Measurements from ENCODE around the gene KCNQ1.

Gene KCNQ1

GRCh38 chr11:2517386-2518064 lies 72.7 kb downstream of the KCNQ1 start:
- no peak overlapping the region for H3K4me3 ChIP-seq (ENCODE audit: low read depth, low read length)
- TF ChIP-seq CTCF (IDR thresholded peaks at IDR 0.05; ENCODE audit: low read depth, low read length) = no peak

GRCh38 chr11:2518111-2518982 lies 73.5 kb downstream of the KCNQ1 start:
- H3K4me3 ChIP-seq (ENCODE audit: low read depth, low read length) = no peak overlapping the region
- no peak for TF ChIP-seq CTCF (IDR thresholded peaks at IDR 0.05; ENCODE audit: low read depth, low read length)

- TF ChIP-seq CTCF (IDR thresholded peaks at IDR 0.05; ENCODE audit: low read depth, low read length) = no peak
- H3K4me3 ChIP-seq (ENCODE audit: low read depth, low read length) = no peak overlapping the region
These were observed 74.2 kb downstream of the KCNQ1 start for GRCh38 chr11:2518983-2519340.

- no peak overlapping the region for H3K4me3 ChIP-seq (ENCODE audit: low read depth, low read length)
- TF ChIP-seq CTCF (IDR thresholded peaks at IDR 0.05; ENCODE audit: low read depth, low read length) = no peak
These were observed 74.7 kb downstream of the KCNQ1 start for GRCh38 chr11:2519517-2519861.

- H3K4me3 ChIP-seq (ENCODE audit: low read depth, low read length) = no peak overlapping the region
- TF ChIP-seq CTCF (IDR thresholded peaks at IDR 0.05; ENCODE audit: low read depth, low read length) = no peak
These were observed 75.3 kb downstream of the KCNQ1 start for GRCh38 chr11:2519862-2520735.

- TF ChIP-seq CTCF (IDR thresholded peaks at IDR 0.05; ENCODE audit: low read depth, low read length) = no peak
- no peak overlapping the region for H3K4me3 ChIP-seq (ENCODE audit: low read depth, low read length)
These were observed 75.9 kb downstream of the KCNQ1 start for GRCh38 chr11:2520736-2521035.
